ENCODE results near the gene NAV2.

Gene NAV2

DNA sequence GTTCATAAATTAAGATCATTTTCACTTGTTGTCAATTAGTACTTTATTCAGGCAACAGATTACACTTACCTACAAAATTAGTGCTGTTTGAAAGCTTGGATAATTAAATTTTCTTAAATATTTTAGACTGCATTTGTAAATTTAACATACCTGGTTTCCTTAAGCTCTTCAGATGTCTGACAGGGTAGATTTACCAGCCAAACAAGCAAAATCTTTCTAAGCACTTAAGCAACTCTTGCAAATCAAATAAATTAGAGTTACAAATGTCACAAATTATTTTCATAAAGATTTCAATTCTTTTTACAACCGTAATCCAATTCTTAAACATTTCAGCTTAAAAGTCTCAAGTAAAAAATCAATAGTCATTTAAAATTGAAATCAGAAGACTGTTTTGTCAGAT is 317.8 kb downstream of the NAV2 start:
- no peak for DNase-seq

DNA sequence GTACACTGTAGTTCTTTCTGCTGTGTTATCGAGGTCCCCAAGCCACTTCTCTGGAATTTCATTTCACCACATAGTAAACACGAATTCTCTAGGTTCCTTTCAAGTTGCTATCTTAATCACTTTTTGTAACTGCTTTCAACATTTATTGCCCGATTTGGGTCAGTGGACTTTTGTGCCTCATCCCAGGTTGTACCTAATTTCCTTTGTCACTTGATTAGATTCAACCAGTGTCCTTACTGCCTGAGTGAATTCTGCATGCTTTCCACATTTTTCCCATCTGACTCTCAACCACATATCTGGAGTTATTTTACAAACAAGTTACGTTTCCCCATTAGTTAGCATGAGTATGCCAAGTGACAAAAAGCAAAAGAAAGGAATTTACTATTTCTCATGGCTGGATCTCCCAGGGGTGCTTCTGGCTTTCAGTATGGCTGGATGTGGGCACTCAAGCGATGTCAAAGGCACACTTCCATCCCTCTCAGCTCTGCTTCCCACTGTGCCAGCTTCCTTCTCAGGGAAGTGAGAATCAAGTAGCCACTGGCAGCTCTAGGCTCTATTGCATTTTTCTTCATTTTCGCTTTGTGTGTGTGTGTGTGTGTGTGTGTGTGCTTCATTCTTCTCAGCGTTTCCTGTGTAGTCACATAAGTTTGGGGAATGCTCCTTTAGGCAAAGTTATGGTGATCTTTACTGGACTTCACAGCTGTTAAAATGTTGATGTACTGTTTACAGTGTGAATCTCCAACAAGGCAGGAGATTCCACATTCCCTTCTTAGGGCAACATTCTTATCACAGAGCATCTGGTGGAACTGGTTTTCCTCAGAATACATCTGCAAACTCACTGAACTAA is 318.7 kb downstream of the NAV2 start:
- DNase-seq: no peak

DNA sequence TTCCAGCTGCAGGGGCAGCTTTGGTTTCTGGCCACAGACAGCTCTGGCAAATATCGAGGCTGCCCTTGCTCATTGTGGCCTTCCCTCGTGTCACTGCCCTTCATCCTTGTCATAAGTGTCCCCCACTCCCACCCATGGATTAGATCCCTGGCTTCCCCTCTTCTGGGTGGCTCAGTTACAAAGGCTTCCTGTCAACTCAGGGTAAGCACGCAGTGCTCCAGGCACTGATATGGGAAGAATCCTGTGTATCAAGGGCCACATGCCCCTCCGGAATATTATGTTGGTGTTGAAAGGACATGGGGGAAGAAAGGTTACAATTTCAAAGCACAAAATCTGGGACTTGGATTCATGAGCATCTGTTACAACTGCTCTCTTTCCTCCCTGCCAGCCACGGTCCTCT is 319.5 kb downstream of the NAV2 start:
- DNase-seq: no peak

DNA sequence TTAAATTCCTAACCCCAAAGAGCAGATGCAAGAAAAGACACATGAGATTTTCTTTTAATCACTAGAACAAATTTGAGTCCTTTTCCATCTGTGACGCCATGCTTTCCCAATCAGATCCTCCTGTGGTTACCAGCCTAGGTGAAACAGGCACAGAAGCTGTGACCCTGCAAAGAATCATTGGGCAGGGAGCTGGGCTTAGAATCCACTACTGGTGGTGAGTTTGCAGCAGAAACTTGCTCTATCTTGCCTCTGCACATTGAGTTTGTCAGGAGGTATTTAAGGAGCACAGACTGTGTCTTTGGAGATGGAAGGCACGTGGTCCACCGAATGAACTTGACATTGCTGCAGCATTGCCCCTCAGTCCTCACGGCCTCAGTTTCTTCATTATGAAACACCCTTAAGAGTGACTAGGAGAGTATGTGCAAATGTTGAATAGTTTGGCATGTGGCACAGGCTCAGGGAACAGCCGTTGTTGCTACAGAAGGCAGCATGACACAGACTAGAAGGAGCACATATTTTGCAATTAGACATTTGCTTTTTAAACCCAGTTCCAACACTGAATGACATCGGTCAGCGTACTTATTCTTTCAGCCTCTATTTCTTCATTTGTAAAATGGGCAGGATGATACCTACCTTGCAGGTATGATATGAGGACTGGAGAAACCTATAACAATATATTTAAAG is 320.1 kb downstream of the NAV2 start:
- no peak for DNase-seq

DNA sequence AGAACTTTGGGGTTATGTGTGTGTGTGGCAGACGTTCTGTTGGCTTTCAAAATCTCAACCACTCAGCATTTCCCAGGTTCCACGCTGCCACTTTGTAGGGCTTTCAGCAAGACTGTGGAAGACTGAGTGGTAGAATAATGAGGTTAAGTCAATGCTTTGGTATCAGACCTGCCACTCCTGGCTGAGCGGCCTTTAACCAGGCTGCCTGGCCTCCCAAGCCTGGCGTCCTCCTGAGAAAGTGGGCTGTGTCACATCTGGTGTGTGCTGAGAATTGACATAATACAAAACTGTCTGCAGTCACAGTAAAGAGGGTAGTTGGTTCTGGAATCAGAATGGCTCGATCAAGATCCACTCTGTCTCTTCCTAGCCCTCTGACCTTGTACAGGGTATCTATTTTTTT is 321.2 kb downstream of the NAV2 start:
- no peak for DNase-seq

DNA sequence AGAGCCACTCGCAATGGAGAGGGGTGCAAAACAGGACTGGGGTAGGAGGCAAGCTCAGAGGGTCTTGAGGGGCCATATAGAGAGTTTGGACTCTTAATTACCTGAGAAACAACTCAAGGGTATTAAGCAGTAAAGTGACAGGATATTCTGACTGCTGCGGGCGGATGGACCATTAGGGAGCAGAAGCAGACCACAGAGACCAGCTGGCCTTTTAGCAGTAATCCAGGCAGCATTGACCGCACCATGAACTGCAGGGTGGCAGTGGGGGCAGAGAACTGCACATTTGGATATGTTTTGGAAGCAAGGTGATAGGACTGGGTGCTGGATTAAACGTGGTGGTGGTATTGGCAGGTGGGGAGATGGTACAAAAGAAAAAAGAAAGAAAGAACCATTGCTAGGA is 322.3 kb downstream of the NAV2 start:
- no peak for DNase-seq

DNA sequence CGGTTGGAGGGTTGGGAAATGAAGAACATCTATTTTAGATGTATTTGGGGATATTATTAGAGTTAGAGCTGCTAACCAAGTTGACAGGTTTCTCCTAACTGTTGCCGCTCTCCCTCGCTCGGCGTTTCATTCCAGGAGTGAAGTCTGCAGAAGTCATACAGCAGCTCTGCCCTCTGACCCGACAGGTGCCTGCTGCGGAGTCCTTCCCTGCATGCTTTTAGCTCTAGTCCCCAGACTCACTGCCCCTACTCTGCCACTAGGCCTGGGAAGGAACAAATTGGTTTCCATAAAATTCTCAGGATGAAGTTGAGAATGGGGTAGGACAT is 322.7 kb downstream of the NAV2 start:
- no peak for DNase-seq

DNA sequence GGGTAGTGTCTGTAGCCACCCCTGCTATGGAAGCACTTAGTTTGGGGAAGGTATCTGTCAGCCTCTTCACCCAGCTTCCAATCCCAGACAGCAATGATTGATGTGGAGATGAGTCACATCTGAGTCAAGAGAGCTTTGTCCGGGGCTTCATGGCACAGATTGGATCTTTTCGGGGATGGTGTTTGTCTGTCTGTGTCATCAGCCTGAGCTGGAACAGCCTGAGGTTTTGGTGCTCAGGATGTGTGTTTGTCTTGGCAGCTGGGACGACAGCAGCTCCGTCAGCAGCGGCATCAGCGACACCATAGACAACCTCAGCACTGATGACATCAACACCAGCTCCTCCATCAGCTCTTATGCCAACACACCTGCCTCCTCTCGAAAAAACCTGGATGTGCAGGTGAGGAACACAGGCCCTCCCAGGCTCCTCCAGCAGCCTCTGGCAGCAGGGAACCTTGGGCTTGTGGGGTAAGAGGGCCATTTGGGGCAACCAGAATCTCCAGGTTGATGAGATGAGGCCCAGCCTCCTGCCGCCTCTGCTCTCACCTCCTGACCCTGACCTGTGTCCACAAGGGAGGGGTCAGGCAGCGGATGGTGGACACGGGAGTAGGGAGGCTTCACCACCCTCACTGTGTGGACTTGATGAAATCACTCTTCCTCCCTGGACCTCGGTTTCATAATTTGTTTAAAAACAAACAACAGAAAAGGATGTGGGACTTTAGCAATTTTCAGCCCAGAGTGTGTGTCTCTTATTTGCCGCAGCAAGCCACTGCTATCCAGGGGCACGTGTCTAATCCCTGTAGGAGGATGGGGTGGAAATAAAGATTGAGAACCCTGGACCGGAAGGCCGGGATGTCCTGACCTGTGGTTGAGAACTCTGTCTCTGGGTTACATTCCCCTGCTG is 323.3 kb downstream of the NAV2 start:
- no peak for DNase-seq

DNA sequence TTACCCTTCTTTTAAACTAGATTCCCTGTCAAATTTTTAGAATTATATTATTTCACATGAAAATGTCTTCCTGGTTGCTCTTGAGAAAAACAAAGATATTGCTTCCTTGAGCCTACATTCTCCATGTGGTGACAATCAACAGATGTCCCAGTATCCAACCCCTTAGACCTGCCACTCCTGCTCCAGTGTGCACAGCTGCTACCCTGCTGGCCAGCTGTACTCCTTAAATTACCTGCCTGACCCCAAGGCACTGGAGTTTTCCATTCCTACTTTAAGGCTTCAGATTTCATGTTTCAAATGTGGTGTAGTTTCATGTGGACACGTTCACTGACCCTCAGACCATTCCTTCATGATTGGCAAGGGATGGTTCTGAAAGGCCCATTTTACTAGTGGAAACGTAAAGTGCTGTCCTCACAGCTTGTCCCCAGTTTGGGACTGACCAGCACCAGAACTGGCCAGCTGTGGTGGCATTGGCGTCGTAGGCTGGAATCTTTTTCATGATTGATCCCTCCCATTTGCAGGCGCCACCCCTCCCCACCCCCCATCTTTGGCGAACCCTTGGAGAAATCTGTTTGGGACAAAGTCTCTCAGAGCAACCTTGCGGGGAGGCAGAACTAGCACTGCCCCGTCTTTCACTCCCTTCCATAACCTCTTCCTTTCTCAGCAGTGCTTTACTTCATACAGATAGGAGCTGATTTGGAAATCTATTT is 324.1 kb downstream of the NAV2 start:
- no peak for DNase-seq

DNA sequence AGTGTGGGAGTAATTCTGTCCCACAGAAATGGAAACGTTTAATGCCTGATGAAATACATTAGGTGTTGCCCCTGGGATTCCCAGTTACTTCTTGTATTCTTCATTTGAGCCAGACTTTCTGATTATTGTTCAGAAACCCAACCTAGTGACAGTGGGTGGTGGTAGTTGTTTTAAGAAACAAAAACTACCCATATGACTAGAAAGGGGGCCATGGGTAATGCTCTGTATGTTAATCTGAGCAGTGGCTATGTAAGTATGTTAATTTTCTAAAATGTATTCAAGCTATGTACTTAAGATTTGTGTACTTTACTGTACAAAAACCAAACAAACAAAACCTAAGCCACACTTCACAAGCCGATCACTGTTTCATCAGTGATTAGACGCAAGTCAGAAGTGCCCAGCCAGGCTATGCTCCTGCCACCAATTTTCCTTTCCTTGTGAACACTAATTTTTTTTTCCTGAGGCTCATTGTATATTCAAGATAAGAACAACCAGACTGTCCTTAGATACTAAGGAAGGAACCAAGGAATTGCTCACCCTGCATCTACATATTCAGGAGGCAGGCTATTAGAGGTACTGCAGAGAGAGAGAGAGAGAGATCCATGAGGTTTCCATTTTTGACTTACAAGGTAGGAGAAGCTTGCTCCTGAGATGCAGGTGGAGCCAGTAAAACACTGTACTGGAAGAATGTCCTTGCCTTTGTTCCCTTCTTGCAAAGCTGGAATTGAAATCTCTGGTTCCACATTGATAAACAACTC is 324.9 kb downstream of the NAV2 start:
- DNase-seq: no peak

DNA sequence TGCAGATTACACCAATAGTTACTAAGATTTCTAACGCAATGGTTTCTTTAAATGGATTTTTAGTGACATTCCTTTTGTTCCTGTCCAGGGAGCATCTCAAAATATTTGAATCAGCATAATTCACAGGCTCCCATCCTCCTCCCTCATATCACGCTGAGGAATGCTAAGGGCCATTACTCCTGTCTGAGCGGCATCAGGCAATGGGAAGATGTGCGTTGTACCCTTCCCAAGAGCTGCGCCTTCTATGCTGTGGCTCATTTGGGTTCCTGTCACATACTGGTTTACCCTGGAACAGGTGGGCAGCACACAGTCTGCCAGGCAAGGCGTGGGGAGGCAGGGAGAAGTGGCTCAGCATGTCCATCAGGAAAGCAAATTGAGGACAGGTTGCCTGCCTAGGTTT is 325.8 kb downstream of the NAV2 start:
- no peak for DNase-seq

DNA sequence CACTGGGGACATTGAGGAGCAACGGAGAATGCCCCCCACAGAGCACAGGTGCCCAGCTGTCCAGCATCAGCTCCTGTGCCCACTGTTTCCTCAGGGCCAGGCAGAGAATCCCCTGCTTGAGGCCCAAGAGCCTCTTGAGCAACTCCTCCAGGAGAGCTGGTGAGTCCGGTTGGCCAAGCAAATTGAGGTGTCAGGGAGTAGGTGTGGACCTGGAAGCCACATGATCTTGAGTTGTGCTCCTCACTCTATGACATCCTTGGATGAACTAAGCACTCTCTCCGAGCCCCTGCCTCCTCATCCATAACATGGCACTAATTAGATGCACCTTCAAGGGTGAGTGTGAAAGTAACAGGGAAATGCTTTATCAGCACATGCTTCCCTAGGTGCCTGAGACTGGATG is 326.3 kb downstream of the NAV2 start:
- DNase-seq: no peak

DNA sequence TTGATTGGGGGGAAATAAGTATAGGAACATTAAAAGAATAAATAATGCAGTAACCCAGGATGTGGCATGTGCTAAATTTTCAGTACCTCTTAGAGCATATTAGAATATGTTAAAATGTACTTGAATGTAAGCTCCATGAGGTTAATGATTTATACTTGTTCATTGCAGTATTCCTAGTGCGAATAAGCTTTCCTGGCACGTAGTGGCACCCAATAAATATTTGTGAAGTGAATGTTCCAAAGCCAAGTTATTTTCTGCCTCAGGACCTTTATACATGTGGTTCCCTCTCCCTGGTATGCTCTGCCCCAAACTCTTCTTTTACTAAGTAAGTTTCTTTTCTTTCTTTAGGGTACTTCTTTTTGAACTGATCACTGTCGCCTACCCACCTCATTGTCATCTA is 328.9 kb downstream of the NAV2 start:
- no peak for DNase-seq

DNA sequence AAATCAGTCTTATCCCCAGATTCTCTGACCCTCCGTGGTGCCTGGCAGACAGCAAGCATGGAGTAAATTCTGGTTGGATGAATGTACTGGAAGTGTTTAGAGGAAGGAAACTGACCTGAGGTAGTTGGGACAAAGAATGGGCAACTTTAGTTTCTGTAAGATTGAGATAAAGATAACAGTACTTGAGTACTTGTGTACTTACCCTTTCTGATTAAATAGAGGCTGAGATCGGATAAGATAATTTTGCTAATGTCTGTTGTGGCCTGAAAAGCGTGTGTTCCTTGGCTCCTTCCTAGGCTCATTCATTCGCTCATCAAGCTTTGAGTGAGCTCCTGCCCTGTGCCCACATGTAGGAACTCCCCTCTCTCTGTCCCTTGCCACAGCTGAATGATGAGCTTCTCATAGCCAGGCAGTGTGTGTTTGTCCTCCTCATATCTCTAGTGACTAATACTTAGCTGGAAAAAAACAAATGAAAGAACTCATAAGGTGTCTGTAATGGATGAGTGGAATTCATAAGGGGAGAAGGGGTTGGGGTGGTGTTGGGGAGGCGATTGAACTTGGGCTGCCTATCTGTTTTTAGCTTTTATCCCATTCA is 329.5 kb downstream of the NAV2 start:
- no peak for DNase-seq

DNA sequence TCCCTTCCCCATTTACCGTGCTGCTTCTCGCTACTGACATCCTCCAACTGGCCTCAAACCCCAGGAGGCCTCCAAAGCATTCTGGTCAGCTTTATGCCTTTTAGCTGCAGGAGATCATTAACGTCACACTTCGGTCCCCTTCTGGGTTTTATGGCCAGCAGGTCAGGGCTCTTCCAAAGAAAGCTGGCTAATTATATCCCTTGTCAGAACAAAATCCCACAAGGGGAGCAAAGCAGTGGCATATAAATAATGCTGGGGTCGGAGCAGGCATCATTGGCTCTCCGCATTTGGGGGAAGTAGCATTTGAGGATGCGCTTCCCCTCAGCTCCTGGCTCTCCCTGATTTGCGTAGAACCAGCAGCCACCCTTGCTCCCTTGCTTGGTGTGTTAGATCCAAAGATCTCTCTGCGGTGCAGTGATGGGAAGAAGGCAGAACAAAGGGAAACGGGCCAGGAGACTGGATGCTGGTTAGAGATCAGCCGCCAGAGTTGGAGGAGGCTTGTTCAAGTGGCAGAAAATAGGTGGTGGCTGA is 330.2 kb downstream of the NAV2 start:
- DNase-seq: no peak

DNA sequence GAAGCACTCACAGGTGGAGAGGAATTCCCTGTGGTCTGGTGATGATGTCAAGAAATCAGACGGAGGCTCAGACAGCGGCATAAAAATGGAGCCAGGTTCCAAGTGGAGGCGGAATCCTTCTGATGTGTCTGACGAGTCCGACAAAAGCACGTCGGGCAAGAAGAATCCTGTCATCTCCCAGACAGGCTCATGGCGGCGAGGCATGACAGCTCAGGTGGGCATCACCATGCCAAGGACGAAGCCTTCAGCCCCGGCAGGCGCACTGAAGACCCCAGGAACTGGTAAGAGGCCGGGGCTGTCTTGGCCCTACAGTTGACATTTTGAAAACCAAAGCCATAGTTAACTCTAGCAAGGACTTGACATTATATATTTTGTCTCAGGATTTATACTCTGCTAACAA is 331.4 kb downstream of the NAV2 start:
- no peak for DNase-seq

DNA sequence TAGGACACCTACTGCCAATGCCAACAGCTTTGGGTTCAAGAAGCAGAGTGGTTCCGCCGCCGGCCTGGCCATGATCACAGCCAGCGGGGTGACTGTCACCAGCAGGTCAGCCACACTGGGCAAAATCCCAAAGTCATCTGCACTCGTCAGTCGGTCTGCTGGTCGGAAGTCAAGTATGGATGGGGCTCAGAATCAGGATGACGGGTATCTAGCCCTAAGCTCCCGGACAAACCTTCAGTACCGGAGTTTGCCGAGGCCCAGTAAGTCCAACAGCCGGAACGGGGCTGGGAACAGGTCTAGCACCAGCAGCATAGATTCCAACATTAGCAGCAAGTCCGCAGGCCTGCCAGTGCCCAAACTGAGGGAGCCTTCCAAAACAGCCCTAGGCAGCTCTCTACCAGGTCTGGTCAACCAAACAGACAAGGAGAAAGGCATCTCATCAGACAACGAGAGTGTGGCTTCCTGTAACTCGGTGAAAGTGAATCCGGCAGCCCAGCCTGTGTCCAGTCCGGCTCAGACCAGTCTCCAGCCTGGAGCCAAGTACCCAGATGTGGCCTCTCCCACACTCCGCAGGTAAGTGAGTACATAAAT is 332.6 kb downstream of the NAV2 start:
- DNase-seq: no peak

DNA sequence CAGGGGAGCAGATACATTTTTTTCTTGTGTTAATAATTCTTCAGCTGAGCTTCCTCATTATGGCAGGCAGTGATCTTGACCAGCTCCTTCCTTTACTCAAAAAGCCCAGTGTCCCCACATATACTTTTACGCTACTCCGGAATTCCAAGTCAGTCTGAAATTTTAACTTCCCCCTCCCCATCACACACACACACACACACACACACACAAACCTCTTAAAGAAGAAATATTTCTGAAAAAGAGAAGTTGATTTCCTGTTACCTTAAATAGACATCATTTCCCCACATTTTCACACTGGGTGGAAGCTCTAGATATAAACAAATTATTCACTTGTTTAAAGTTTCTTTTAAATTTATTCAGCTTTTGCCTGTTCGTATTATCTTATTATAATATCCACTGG is 333.8 kb downstream of the NAV2 start:
- DNase-seq: no peak

DNA sequence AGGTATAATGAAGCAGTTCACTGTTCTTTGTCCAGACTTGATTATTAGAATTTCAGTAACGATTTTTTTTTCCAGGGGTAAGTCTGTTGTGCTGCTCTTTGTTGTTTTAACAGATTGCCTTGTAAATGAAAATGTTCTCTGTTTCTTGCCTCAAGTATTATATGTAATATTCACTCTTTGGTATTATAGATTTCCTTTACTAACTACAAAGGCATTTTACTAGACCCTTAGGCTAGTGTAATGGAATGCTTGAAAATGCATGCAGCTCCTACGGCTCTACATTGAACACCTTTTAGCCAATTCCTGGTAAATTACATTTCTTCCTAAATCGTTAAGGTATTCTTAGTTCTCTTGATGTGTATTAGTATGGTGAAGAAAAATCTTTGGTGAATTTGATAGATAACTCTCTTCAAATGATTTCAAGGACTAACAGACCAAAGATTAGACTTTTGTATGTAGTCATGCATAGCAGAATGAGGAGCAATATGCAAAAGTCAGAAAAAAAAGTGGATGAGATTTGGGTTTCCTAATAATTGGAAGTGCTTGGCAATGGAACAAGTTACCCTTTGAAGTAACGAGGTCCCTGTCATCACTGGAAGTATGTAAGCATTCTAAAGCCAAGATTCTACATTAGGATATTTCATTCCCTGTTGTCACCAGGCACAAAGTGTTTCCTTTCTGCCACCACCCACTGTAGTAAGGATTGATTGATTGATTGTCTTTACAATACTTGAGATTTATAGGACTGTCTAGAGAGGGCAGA is 334.6 kb downstream of the NAV2 start:
- DNase-seq: no peak

DNA sequence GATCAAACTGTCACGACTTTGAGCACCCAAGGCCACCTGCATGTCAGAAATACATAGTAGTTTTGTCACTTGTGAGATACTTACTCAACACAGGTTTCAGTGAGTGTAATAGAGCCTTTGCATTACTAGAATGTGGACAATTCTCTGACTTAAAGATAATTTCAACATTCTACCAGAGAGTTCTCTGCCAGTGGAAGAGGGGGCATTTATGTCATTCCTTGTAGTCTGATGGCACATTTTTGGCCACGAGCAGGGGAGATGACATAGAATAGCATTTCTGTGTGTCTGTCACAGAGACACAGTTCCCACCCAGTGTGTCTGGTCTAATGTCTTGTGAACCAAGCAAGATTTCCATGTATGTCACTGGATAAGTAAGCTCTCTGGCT is 335.1 kb downstream of the NAV2 start:
- DNase-seq: no peak

DNA sequence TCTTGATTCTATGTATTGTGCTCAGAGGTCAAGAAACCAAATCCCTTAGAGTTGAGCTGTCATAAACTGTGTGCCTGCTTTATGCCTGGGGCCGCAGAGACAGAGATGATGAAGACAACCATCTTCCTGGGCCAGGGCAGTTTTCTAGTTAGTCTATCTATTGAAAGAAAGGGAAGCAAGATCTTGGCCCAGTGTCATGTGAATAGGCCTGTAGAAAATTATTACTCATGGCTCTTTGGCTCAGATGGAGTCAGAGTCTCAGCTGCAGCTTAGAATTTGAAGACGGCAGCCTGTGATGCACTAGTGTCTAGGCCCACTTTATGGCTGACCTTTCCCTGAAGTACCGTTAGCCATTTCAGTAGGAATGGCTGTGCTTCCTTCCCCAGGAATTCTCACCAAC is 335.6 kb downstream of the NAV2 start:
- DNase-seq: no peak
